Caco-2 (cell line): ENCODE measurements around the gene IGFBP2. TPM values are rescaled to one million over a fixed set of nuclear protein-coding genes. Genes with fewer than 3 reads are reported as not detected.

Experiments used
- BruUV-seq: library from RNA; stranded (reverse); fragments of 400-500 nt; replicated peaks from 2 replicates; lab custom pipeline; 2021; lab: Mats Ljungman, UMichigan
- CTCF ChIA-PET: fragments of 300-600 bp; sonication (Branson Sonifier 250); formaldehyde crosslinking; loops from one replicate; lab custom pipeline; 2022; ENCODE audit warnings: antibody characterized with exemption; lab: Charles Lee
- POLR2A ChIA-PET: fragments of 300-600 bp; sonication (Branson Sonifier 250); formaldehyde crosslinking; loops from one replicate; lab custom pipeline; 2022; ENCODE audit warnings: antibody characterized with exemption; lab: Charles Lee
- DNase-seq, 2 experiments: peaks; one replicate each; pipeline versions ENCODE4 v3.0.0 to v3.0.0-alpha.2; 2020 to 2022
- H3K27me3 ChIP-seq: replicated peaks from 2 replicates; pipeline ENCODE4 v1.6.0; 2011; ENCODE audit warnings: low read length; ENCODE audit not compliant: control insufficient read depth, insufficient read depth
- H3K36me3 ChIP-seq: 2 replicates; pipeline ENCODE4 v1.5.1; 2011; ENCODE audit warnings: low read length; ENCODE audit not compliant: control insufficient read depth, insufficient read depth
- H3K4me1 ChIP-seq: fragments of 250-450 bp; sonication (Bioruptor Pico); 2 replicates; pipeline ENCODE4 v1.5.1; 2020; ENCODE audit warnings: mild to moderate bottlenecking
- H3K4me3 ChIP-seq: 2 replicates; pipeline ENCODE4 v1.5.1; 2011; ENCODE audit warnings: low read depth, mild to moderate bottlenecking, control low read depth, low read length
- H3K9me3 ChIP-seq: fragments of 250-450 bp; sonication (Bioruptor Pico); 2 replicates; pipeline ENCODE4 v1.5.1; 2020; ENCODE audit warnings: mild to moderate bottlenecking, moderate library complexity
- H3K27ac Mint-ChIP-seq: one replicate; pipeline ENCODE4 v1.8.0; 2022; ENCODE audit warnings: mixed read lengths; ENCODE audit not compliant: unreplicated experiment
- H3K27me3 Mint-ChIP-seq: one replicate; pipeline ENCODE4 v1.8.0; 2022; ENCODE audit warnings: mixed read lengths; ENCODE audit not compliant: insufficient read depth, unreplicated experiment
- H3K36me3 Mint-ChIP-seq: one replicate; pipeline ENCODE4 v1.8.0; 2022; ENCODE audit warnings: mild to moderate bottlenecking, mixed read lengths; ENCODE audit not compliant: insufficient read depth, unreplicated experiment
- H3K4me1 Mint-ChIP-seq: one replicate; pipeline ENCODE4 v1.8.0; 2022; ENCODE audit warnings: low read depth, mixed read lengths; ENCODE audit not compliant: unreplicated experiment
- H3K4me3 Mint-ChIP-seq: one replicate; pipeline ENCODE4 v1.8.0; 2022; ENCODE audit warnings: mild to moderate bottlenecking, moderate library complexity, mixed read lengths; ENCODE audit not compliant: unreplicated experiment
- H3K9me3 Mint-ChIP-seq: one replicate; pipeline ENCODE4 v1.8.0; 2022; ENCODE audit warnings: mixed read lengths; ENCODE audit not compliant: unreplicated experiment
- CTCF ChIP-seq, 2 experiments: fragments of 200-600 bp in 1 of 2; IDR thresholded peaks; 1 replicate in 1 of 2; 2 replicates in 1 of 2; pipeline versions ENCODE4 v1.5.1 to v1.8.0; 2011 to 2022; ENCODE audit warnings: antibody characterized with exemption in 1 of 2, control low read depth in 1 of 2, inconsistent platforms in 1 of 2, low read depth in 1 of 2, low read length in 1 of 2, mild to moderate bottlenecking in 1 of 2, moderate library complexity in 1 of 2; ENCODE audit not compliant: insufficient read depth in 1 of 2, severe bottlenecking in 1 of 2, unreplicated experiment in 1 of 2
- intact Hi-C: fragments of 100-400 bp; cut with micrococcal nuclease; formaldehyde crosslinking; loops from one replicate; pipeline ENCODE4 v1.10.0; 2022; ENCODE audit not compliant: unreplicated experiment
- total RNA-seq: library from RNA; stranded (reverse); gene quantifications from 2 replicates; pipeline ENCODE4 v1.2.3, GENCODE V29; 2022

The IGFBP2 gene
- total RNA-seq, 1 experiment from 2014 or later: 6.6 TPM

GRCh38 chr2:216648105-216648504, 14.9 kb downstream of the IGFBP2 start:
- no peak for TF ChIP-seq CTCF (IDR thresholded peaks at IDR 0.05; ENCODE audit: insufficient read depth in 1 of 2, low read depth in 1 of 2, low read length in 1 of 2, severe bottlenecking in 1 of 2, unreplicated experiment in 1 of 2)
- Histone ChIP-seq H3K9me3 (no peaks in the 10 kb centered on the region), H3K36me3 (no peaks in the 10 kb centered on the region), H3K4me1 (no peaks in the 10 kb centered on the region), H3K4me3 (no peak overlapping the region), H3K27me3 (no peaks in the 10 kb centered on the region)
- Mint-ChIP-seq H3K4me1 (no peaks in the 10 kb centered on the region), H3K36me3 (no peaks in the 10 kb centered on the region), H3K27me3 (no peaks in the 10 kb centered on the region), H3K4me3 (no peak overlapping the region), H3K9me3 (no peaks in the 10 kb centered on the region), H3K27ac (no peak overlapping the region)
- ChIA-PET POLR2A (no interaction called here), CTCF (no interaction called here)
- intact Hi-C loops: no loop called here
- BruUV-seq: no TSS peak
- DNase-seq: no peak

GRCh38 chr2:216649574-216649973, 16.4 kb downstream of the IGFBP2 start:
- ChIA-PET POLR2A (no interaction called here), CTCF (no interaction called here)
- no peak for TF ChIP-seq CTCF (IDR thresholded peaks at IDR 0.05; ENCODE audit: insufficient read depth in 1 of 2, low read depth in 1 of 2, low read length in 1 of 2, severe bottlenecking in 1 of 2, unreplicated experiment in 1 of 2)
- Mint-ChIP-seq H3K27me3 (no peaks in the 10 kb centered on the region), H3K27ac (no peak overlapping the region), H3K4me3 (no peak overlapping the region), H3K4me1 (no peaks in the 10 kb centered on the region), H3K9me3 (no peaks in the 10 kb centered on the region), H3K36me3 (no peaks in the 10 kb centered on the region)
- Histone ChIP-seq H3K4me1 (peaks cover 7% of the 10 kb centered on the region), H3K36me3 (no peaks in the 10 kb centered on the region), H3K27me3 (no peaks in the 10 kb centered on the region), H3K4me3 (no peak overlapping the region), H3K9me3 (no peaks in the 10 kb centered on the region)
- BruUV-seq: no TSS peak
- intact Hi-C loops: no loop called here
- DNase-seq: no peak

GRCh38 chr2:216650626-216651257, 17.5 kb downstream of the IGFBP2 start:
- no peaks in the 10 kb centered on the region for H3K4me1 Mint-ChIP-seq
- no TSS peak for BruUV-seq
- no peak overlapping the region for H3K4me3 Mint-ChIP-seq
- no peaks in the 10 kb centered on the region for H3K36me3 Mint-ChIP-seq
- intact Hi-C loops: no loop called here
- no peaks in the 10 kb centered on the region for H3K27me3 Mint-ChIP-seq
- no peaks in the 10 kb centered on the region for H3K36me3 ChIP-seq
- H3K4me3 ChIP-seq: no peak overlapping the region
- H3K4me1 ChIP-seq: peaks cover 7% of the 10 kb centered on the region
- DNase-seq: no peak
- no peaks in the 10 kb centered on the region for H3K9me3 ChIP-seq
- H3K27ac Mint-ChIP-seq: no peak overlapping the region
- ChIA-PET CTCF (interaction anchor here (0.5 to 1.0 kb wide), 3 partner anchors 15 to 135 kb away, joined by 3 to 4 read pairs (median 3); no protein-coding TSS in a partner anchor), POLR2A (no interaction called here)
- no peaks in the 10 kb centered on the region for H3K27me3 ChIP-seq
- no peak for TF ChIP-seq CTCF (IDR thresholded peaks at IDR 0.05; ENCODE audit: insufficient read depth in 1 of 2, low read depth in 1 of 2, low read length in 1 of 2, severe bottlenecking in 1 of 2, unreplicated experiment in 1 of 2)
- H3K9me3 Mint-ChIP-seq: no peaks in the 10 kb centered on the region
